Lower leg skin (tissue), 3 donors: ENCODE data around the gene AK8.

Source experiments
- POLR2A ChIP-seq, 2 donors: fragments of 450-650 bp; IDR thresholded peaks; one replicate each; pipeline ENCODE4 v1.6.1; 2016 to 2017; ENCODE audit warnings: antibody characterized with exemption in 2 of 2, mild to moderate bottlenecking in 1 of 2, moderate library complexity in 1 of 2
- TF ChIP-seq, protein P1 (sequence below), 3 donors: fragments of 450-650 bp; IDR thresholded peaks; one replicate each; pipeline ENCODE4 v1.5.1; 2016; ENCODE audit warnings: antibody characterized with exemption in 3 of 3, mild to moderate bottlenecking in 3 of 3, moderate library complexity in 2 of 3

- TF ChIP-seq, protein P1, sequence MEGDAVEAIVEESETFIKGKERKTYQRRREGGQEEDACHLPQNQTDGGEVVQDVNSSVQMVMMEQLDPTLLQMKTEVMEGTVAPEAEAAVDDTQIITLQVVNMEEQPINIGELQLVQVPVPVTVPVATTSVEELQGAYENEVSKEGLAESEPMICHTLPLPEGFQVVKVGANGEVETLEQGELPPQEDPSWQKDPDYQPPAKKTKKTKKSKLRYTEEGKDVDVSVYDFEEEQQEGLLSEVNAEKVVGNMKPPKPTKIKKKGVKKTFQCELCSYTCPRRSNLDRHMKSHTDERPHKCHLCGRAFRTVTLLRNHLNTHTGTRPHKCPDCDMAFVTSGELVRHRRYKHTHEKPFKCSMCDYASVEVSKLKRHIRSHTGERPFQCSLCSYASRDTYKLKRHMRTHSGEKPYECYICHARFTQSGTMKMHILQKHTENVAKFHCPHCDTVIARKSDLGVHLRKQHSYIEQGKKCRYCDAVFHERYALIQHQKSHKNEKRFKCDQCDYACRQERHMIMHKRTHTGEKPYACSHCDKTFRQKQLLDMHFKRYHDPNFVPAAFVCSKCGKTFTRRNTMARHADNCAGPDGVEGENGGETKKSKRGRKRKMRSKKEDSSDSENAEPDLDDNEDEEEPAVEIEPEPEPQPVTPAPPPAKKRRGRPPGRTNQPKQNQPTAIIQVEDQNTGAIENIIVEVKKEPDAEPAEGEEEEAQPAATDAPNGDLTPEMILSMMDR (IDR thresholded peaks at IDR 0.05): no peak
- TF ChIP-seq POLR2A (IDR thresholded peaks at IDR 0.05): no peak
These were observed 16.4 kb downstream of the AK8 start for GRCh38 chr9:132861666-132862065.
